Measurements from ENCODE around the gene CIP2A.
"Not testable (repeated sequence)": the region's sequence is repeated elsewhere in the genome, so short reads cannot be mapped to it uniquely, and the experiment has no call there.

CIP2A gene

DNA sequence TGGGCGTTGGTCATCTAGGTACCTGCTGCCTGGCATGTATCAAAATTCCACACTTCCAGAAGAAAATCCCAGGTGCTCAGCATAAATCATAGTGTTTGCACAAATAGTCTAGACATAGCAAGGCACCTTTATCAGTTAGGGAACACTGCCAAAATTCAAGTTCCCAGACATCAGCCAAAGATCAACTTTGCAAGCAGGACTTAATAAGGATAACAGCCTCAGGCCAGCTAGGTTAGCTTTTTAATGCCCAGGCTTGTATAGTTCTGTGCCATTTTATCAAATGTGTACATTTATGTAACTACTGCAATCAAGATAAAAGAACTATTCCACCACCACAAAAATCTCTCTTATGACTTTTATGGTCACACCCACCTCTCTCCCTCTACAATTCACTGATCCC lies 31.0 kb upstream of the CIP2A start:
- H3K27ac ChIP-seq (ENCODE audit: low read depth, low read length) = no peak overlapping the region
- H3K9me2 ChIP-seq (replicated peaks; ENCODE audit: control insufficient read depth, low read length) = no peaks in the 10 kb centered on the region
- TF ChIP-seq EZH2phosphoT487 (IDR thresholded peaks at IDR 0.05; ENCODE audit: borderline replicate concordance, low read length) = no peak
- TF ChIP-seq, protein P1, sequence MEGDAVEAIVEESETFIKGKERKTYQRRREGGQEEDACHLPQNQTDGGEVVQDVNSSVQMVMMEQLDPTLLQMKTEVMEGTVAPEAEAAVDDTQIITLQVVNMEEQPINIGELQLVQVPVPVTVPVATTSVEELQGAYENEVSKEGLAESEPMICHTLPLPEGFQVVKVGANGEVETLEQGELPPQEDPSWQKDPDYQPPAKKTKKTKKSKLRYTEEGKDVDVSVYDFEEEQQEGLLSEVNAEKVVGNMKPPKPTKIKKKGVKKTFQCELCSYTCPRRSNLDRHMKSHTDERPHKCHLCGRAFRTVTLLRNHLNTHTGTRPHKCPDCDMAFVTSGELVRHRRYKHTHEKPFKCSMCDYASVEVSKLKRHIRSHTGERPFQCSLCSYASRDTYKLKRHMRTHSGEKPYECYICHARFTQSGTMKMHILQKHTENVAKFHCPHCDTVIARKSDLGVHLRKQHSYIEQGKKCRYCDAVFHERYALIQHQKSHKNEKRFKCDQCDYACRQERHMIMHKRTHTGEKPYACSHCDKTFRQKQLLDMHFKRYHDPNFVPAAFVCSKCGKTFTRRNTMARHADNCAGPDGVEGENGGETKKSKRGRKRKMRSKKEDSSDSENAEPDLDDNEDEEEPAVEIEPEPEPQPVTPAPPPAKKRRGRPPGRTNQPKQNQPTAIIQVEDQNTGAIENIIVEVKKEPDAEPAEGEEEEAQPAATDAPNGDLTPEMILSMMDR (IDR thresholded peaks at IDR 0.05; ENCODE audit: low read depth, low read length, poor library complexity, severe bottlenecking) = no peak

DNA sequence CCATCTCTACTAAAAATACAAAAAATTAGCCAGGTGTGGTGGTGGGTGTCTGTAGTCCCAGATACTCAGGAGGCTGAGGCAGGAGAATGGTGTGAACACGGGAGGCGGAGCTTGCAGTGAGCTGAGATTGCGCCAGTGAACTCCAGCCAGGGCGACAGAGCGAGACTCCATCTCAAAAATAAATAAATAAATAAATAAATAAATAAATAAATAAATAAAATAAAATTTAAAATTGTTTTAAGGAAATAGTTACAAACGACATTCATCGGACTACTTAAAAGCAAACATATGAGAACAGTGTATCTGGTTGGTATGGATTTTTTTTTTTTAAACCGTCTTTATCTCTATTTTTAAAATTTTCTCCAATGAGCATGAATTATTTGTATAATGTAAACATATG lies 26.9 kb upstream of the CIP2A start:
- H3K27ac ChIP-seq (ENCODE audit: low read depth, low read length); H3K4me2 ChIP-seq (ENCODE audit: low read length); H3F3A ChIP-seq (ENCODE audit: control insufficient read depth, insufficient read depth); H3K4me1 ChIP-seq (ENCODE audit: control insufficient read depth, low read length); H3K9me3 ChIP-seq (ENCODE audit: control insufficient read depth, insufficient read depth, low read length); H3K4me3 ChIP-seq (ENCODE audit: low read length); H3K79me2 ChIP-seq (ENCODE audit: control insufficient read depth, low read length); H3K9me2 ChIP-seq (replicated peaks; ENCODE audit: control insufficient read depth, low read length); H3K27me3 ChIP-seq (ENCODE audit: control insufficient read depth, low read length); H4K20me1 ChIP-seq (ENCODE audit: control insufficient read depth, insufficient read depth, low read depth, low read length); H3K36me3 ChIP-seq (ENCODE audit: control insufficient read depth, low read length): not testable (repeated sequence)

More for the DNA sequence above, 31.0 kb upstream of the CIP2A start:
- H3K9me3 ChIP-seq (ENCODE audit: control insufficient read depth, insufficient read depth, low read length) = no peaks in the 10 kb centered on the region
- no peaks in the 10 kb centered on the region for H3K79me2 ChIP-seq (ENCODE audit: control insufficient read depth, low read length)
- no peaks in the 10 kb centered on the region for H3F3A ChIP-seq (ENCODE audit: control insufficient read depth, insufficient read depth)
- H3K27me3 ChIP-seq (ENCODE audit: control insufficient read depth, low read length) = no peaks in the 10 kb centered on the region
- H3K4me2 ChIP-seq (ENCODE audit: low read length) = no peak overlapping the region
- no peaks in the 10 kb centered on the region for H3K4me1 ChIP-seq (ENCODE audit: control insufficient read depth, low read length)
- no peaks in the 10 kb centered on the region for H4K20me1 ChIP-seq (ENCODE audit: control insufficient read depth, insufficient read depth, low read depth, low read length)
- no peak overlapping the region for H3K4me3 ChIP-seq (ENCODE audit: low read length)
- H3K36me3 ChIP-seq (ENCODE audit: control insufficient read depth, low read length) = no peaks in the 10 kb centered on the region

- Histone ChIP-seq H3K4me3 (ENCODE audit: low read length) (no peak overlapping the region), H3K27ac (ENCODE audit: low read depth, low read length) (no peak overlapping the region), H3K79me2 (ENCODE audit: control insufficient read depth, low read length) (no peaks in the 10 kb centered on the region), H3K4me1 (ENCODE audit: control insufficient read depth, low read length) (no peaks in the 10 kb centered on the region), H3K27me3 (ENCODE audit: control insufficient read depth, low read length) (no peaks in the 10 kb centered on the region), H3K9me2 (replicated peaks; ENCODE audit: control insufficient read depth, low read length) (no peaks in the 10 kb centered on the region), H3K4me2 (ENCODE audit: low read length) (no peak overlapping the region), H4K20me1 (ENCODE audit: control insufficient read depth, insufficient read depth, low read depth, low read length) (no peaks in the 10 kb centered on the region), H3F3A (ENCODE audit: control insufficient read depth, insufficient read depth) (no peaks in the 10 kb centered on the region), H3K9me3 (ENCODE audit: control insufficient read depth, insufficient read depth, low read length) (no peaks in the 10 kb centered on the region), H3K36me3 (ENCODE audit: control insufficient read depth, low read length) (no peaks in the 10 kb centered on the region)
- TF ChIP-seq, protein P1 (IDR thresholded peaks at IDR 0.05; ENCODE audit: low read depth, low read length, poor library complexity, severe bottlenecking) = no peak
- no peak for TF ChIP-seq EZH2phosphoT487 (IDR thresholded peaks at IDR 0.05; ENCODE audit: borderline replicate concordance, low read length)
Observed at GRCh38 chr3:108610651-108611050, 21.4 kb upstream of the CIP2A start.

- H3K4me3 ChIP-seq (ENCODE audit: low read length) = no peak overlapping the region
- H3F3A ChIP-seq (ENCODE audit: control insufficient read depth, insufficient read depth) = no peaks in the 10 kb centered on the region
- H3K9me3 ChIP-seq (ENCODE audit: control insufficient read depth, insufficient read depth, low read length) = no peaks in the 10 kb centered on the region
- H3K9me2 ChIP-seq (replicated peaks; ENCODE audit: control insufficient read depth, low read length) = no peaks in the 10 kb centered on the region
- H3K27ac ChIP-seq (ENCODE audit: low read depth, low read length) = no peak overlapping the region
- H3K27me3 ChIP-seq (ENCODE audit: control insufficient read depth, low read length) = no peaks in the 10 kb centered on the region
- H3K79me2 ChIP-seq (ENCODE audit: control insufficient read depth, low read length) = no peaks in the 10 kb centered on the region
- no peaks in the 10 kb centered on the region for H4K20me1 ChIP-seq (ENCODE audit: control insufficient read depth, insufficient read depth, low read depth, low read length)
- H3K4me1 ChIP-seq (ENCODE audit: control insufficient read depth, low read length) = peaks cover 3% of the 10 kb centered on the region
- H3K4me2 ChIP-seq (ENCODE audit: low read length) = no peak overlapping the region
- no peaks in the 10 kb centered on the region for H3K36me3 ChIP-seq (ENCODE audit: control insufficient read depth, low read length)
- no peak for TF ChIP-seq EZH2phosphoT487 (IDR thresholded peaks at IDR 0.05; ENCODE audit: borderline replicate concordance, low read length)
- TF ChIP-seq, protein P1 (IDR thresholded peaks at IDR 0.05; ENCODE audit: low read depth, low read length, poor library complexity, severe bottlenecking) = no peak
Observed at GRCh38 chr3:108608750-108609149, 19.5 kb upstream of the CIP2A start.
